HepG2 (cell line): Measurements from ENCODE around the gene IGDCC3. TPM values are rescaled to one million over a fixed set of nuclear protein-coding genes. Genes with fewer than 3 reads are reported as not detected.

Source experiments
- ATAC-seq: fragments of 200-7000 bp; cut with Tn5 transposase; 3 replicates; pipeline ENCODE4 v1.9.1; 2020; ENCODE audit warnings: mild to moderate bottlenecking, moderate library complexity
- BruUV-seq: library from RNA; stranded (reverse); fragments of 400-500 nt; replicated peaks from 2 replicates; lab custom pipeline; 2021; lab: Mats Ljungman, UMichigan
- CTCF ChIA-PET: fragments of 300-600 bp; formaldehyde crosslinking; extraction: SDS; loops from one replicate; lab custom pipeline; 2021; ENCODE audit warnings: low total read pairs, inconsistent platforms, low intra/inter-chr PET ratio; lab: Yijun Ruan, JAX
- POLR2A ChIA-PET: fragments of 350-600 bp; sonication (Branson Sonifier 250); formaldehyde crosslinking; loops from one replicate; lab custom pipeline; 2020; ENCODE audit warnings: antibody characterized with exemption, inconsistent platforms; lab: Yijun Ruan, JAX
- DNase-seq: peaks from one replicate; pipeline ENCODE4 v3.0.0-alpha.2; 2015; ENCODE audit warnings: low spot score
- FAIRE-seq: peaks from 3 replicates; lab custom pipeline; 2011; peaks lifted over from hg19 to GRCh38; lab: Jason Lieb, UNC
- H2AFZ ChIP-seq: one replicate; pipeline ENCODE4 v1.6.1; 2011; ENCODE audit warnings: low read length, inconsistent platforms
- H3K27ac ChIP-seq: fragments of 300-600 bp; 3 replicates; pipeline ENCODE4 v1.8.0; 2011; ENCODE audit warnings: mixed run types, mild to moderate bottlenecking, mixed read lengths, low read length, inconsistent platforms; ENCODE audit not compliant: insufficient read depth; ENCODE audit errors: extremely low read length
- H3K27me3 ChIP-seq, 2 experiments: fragments of 200-600 bp in 1 of 2; 2 replicates in 1 of 2; 3 replicates in 1 of 2; pipeline versions ENCODE4 v1.6.0 to v1.8.0; 2011; ENCODE audit warnings: low read length in 2 of 2, mild to moderate bottlenecking in 2 of 2, moderate library complexity in 2 of 2, inconsistent platforms in 1 of 2; ENCODE audit not compliant: insufficient read depth in 2 of 2, control insufficient read depth in 1 of 2
- H3K36me3 ChIP-seq, 2 experiments: fragments of 200-600 bp in 1 of 2; replicated peaks in 1 of 2; 2 replicates in 1 of 2; 3 replicates in 1 of 2; pipeline versions ENCODE4 v1.5.1 to v1.8.0; 2011; ENCODE audit warnings: low read length in 2 of 2, inconsistent platforms in 1 of 2; ENCODE audit not compliant: insufficient read depth in 2 of 2, control insufficient read depth in 1 of 2
- H3K4me1 ChIP-seq: 2 replicates; pipeline ENCODE4 v1.5.1; 2012; ENCODE audit warnings: low read length, inconsistent platforms; ENCODE audit not compliant: insufficient read depth
- H3K4me2 ChIP-seq: 2 replicates; pipeline ENCODE4 v1.6.0; 2011; ENCODE audit warnings: low read depth, low read length, inconsistent platforms
- H3K4me3 ChIP-seq, 3 experiments: fragments of 200-600 bp in 1 of 3; sonication (generic), shearing (Covaris generic) in 1 of 3; replicated peaks in 1 of 3; 2 replicates each; pipeline ENCODE4 v1.5.1; 2011 to 2016; ENCODE audit warnings: low read length in 3 of 3, inconsistent platforms in 2 of 3, low read depth in 2 of 3, mild to moderate bottlenecking in 2 of 3, control low read depth in 1 of 3, mixed read lengths in 1 of 3; ENCODE audit not compliant: insufficient read depth in 1 of 3
- H3K79me2 ChIP-seq: one replicate; pipeline ENCODE4 v1.6.1; 2011; ENCODE audit warnings: low read length, inconsistent platforms; ENCODE audit not compliant: insufficient read depth
- H3K9ac ChIP-seq: 2 replicates; pipeline ENCODE4 v1.6.0; 2011; ENCODE audit warnings: mild to moderate bottlenecking, low read depth, low read length, inconsistent platforms; ENCODE audit not compliant: insufficient read depth
- H3K9me3 ChIP-seq: 2 replicates; pipeline ENCODE4 v1.5.1; 2012; ENCODE audit warnings: mild to moderate bottlenecking, low read length
- H4K20me1 ChIP-seq: 2 replicates; pipeline ENCODE4 v1.6.0; 2011; ENCODE audit warnings: inconsistent platforms, mild to moderate bottlenecking, low read length, moderate library complexity; ENCODE audit not compliant: insufficient read depth
- CCAR2 ChIP-seq: fragments of 200-400 bp; formaldehyde crosslinking; optimal IDR thresholded peaks from 2 replicates; pipeline ENCODE3; 2018; ENCODE audit warnings: low read depth, mild to moderate bottlenecking, low read length, moderate library complexity
- IKZF5 ChIP-seq: IDR thresholded peaks from 2 replicates; pipeline ENCODE4 v1.6.1; 2018; ENCODE audit warnings: missing genetic modification reagents, mild to moderate bottlenecking, missing compliant biosample characterization
- KLF6 ChIP-seq: IDR thresholded peaks from 2 replicates; pipeline ENCODE4 v1.8.0; 2016; ENCODE audit warnings: missing biosample characterization, missing genetic modification reagents
- MYC ChIP-seq: sonication (generic); formaldehyde crosslinking; IDR thresholded peaks from 2 replicates; pipeline ENCODE4 v1.9.0; 2021; ENCODE audit warnings: missing genetic modification reagents, borderline replicate concordance
- NPAS2 ChIP-seq: sonication (generic); formaldehyde crosslinking; IDR thresholded peaks from 2 replicates; pipeline ENCODE4 v1.8.0; 2022; ENCODE audit warnings: mild to moderate bottlenecking, missing genetic modification reagents, borderline replicate concordance
- YEATS4 ChIP-seq: sonication (generic); formaldehyde crosslinking; IDR thresholded peaks from 2 replicates; pipeline ENCODE4 v1.4.0; 2020; ENCODE audit warnings: missing genetic modification reagents, borderline replicate concordance
- ZBTB42 ChIP-seq: sonication (generic); formaldehyde crosslinking; IDR thresholded peaks from 2 replicates; pipeline ENCODE4 v1.5.0; 2020; ENCODE audit warnings: mild to moderate bottlenecking, missing genetic modification reagents
- ZNF121 ChIP-seq: sonication (generic); formaldehyde crosslinking; IDR thresholded peaks from 2 replicates; pipeline ENCODE4 v1.5.0; 2020; ENCODE audit warnings: mild to moderate bottlenecking, missing genetic modification reagents
- ZNF460 ChIP-seq: sonication (generic); formaldehyde crosslinking; IDR thresholded peaks from 2 replicates; pipeline ENCODE4 v1.5.1; 2020; ENCODE audit warnings: missing genetic modification reagents, mild to moderate bottlenecking, borderline replicate concordance
- ZNF574 ChIP-seq: sonication (generic); formaldehyde crosslinking; IDR thresholded peaks from 2 replicates; pipeline ENCODE4 v1.4.0; 2020; ENCODE audit warnings: missing genetic modification reagents
- WGBS: methylation state at CpG from one replicate; pipeline ENCODE4 v1.1.6; 2017; ENCODE audit warnings: low lambda C conversion rate; 5-methylcytosine and 5-hydroxymethylcytosine counted together
- in situ Hi-C: cut with HindIII; loops from 2 replicates; pipeline ENCODE4 v1.10.0; 2017; ENCODE audit warnings: low pct_unique_long_range_greater_than_20kb; ENCODE audit not compliant: extremely low pct_ligation_motif_present
- intact Hi-C: fragments of 100-400 bp; cut with micrococcal nuclease; formaldehyde crosslinking; loops from one replicate; pipeline ENCODE4 v1.10.0; 2022; ENCODE audit not compliant: unreplicated experiment
- polyA plus RNA-seq, 8 experiments: library from polyadenylated mRNA; depleted of rRNA in 3 of 8; stranded (reverse) in 7 of 8; unstranded in 1 of 8; fragments of >200 nt; fragmentation: Illumina TruSeq in 4 of 8; extraction: Trizol in 4 of 8; gene quantifications; 2 replicates each; pipeline versions ENCODE4 v1.2.1 to v1.2.3, GENCODE V29; 2011 to 2016; ENCODE audit warnings: low read depth in 4 of 8, missing spikeins in 1 of 8, mixed read lengths in 1 of 8; ENCODE audit not compliant: insufficient read depth in 1 of 8
- total RNA-seq, 5 experiments: library from RNA; depleted of rRNA; stranded (reverse); fragments of >200 nt; fragmentation: Illumina TruSeq; extraction: Trizol; gene quantifications; 2 replicates each; pipeline ENCODE4 v1.2.3, GENCODE V29; 2016; ENCODE audit warnings: low read depth in 1 of 5
- TF ChIP-seq, protein P1 (sequence below): sonication (generic); formaldehyde crosslinking; IDR thresholded peaks from 2 replicates; pipeline ENCODE4 v1.5.1; 2020; ENCODE audit warnings: missing genetic modification reagents, mild to moderate bottlenecking, borderline replicate concordance
- TF ChIP-seq, protein P2 (sequence below): sonication (generic); formaldehyde crosslinking; IDR thresholded peaks from 2 replicates; pipeline ENCODE4 v1.5.0; 2020; ENCODE audit warnings: missing genetic modification reagents

IGDCC3 gene
- total and polyA plus RNA-seq, 2 of the 13 experiments (the other 11 are each of a cell fraction or from before 2014, with no cell fraction given): 30.1 to 51.8 TPM

- Histone ChIP-seq H3K27ac (no peak overlapping the region), H3K9ac (no peak overlapping the region), H3K9me3 (no peaks in the 10 kb centered on the region), H3K4me2 (no peak overlapping the region), H3K27me3 (no peaks in the 10 kb centered on the region), H3K79me2 (peaks cover 30% of the 10 kb centered on the region), H3K36me3 (peaks cover 2 to 13% of the 10 kb centered on the region in 2 experiments; a peak in 4 of 5 replicates), H4K20me1 (0 out of 2 replicates have a peak, but pooled peaks cover 5% of the 10 kb centered on the region), H2AFZ (no peak overlapping the region), H3K4me1 (peaks cover 55% of the 10 kb centered on the region), H3K4me3 (no peak overlapping the region)
- FAIRE-seq: no peak
- in situ Hi-C loops: no loop called here
- TF ChIP-seq ZBTB42 (CRISPR knock-in tag): no peak
- TF ChIP-seq NPAS2 (CRISPR knock-in tag): no peak
- no peak for TF ChIP-seq IKZF5 (CRISPR knock-in tag)
- TF ChIP-seq ZNF574 (CRISPR knock-in tag): no peak
- TF ChIP-seq ZNF460 (CRISPR knock-in tag): no peak
- TF ChIP-seq, protein P1, sequence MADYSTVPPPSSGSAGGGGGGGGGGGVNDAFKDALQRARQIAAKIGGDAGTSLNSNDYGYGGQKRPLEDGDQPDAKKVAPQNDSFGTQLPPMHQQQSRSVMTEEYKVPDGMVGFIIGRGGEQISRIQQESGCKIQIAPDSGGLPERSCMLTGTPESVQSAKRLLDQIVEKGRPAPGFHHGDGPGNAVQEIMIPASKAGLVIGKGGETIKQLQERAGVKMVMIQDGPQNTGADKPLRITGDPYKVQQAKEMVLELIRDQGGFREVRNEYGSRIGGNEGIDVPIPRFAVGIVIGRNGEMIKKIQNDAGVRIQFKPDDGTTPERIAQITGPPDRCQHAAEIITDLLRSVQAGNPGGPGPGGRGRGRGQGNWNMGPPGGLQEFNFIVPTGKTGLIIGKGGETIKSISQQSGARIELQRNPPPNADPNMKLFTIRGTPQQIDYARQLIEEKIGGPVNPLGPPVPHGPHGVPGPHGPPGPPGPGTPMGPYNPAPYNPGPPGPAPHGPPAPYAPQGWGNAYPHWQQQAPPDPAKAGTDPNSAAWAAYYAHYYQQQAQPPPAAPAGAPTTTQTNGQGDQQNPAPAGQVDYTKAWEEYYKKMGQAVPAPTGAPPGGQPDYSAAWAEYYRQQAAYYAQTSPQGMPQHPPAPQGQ: no peak
- TF ChIP-seq, protein P2, sequence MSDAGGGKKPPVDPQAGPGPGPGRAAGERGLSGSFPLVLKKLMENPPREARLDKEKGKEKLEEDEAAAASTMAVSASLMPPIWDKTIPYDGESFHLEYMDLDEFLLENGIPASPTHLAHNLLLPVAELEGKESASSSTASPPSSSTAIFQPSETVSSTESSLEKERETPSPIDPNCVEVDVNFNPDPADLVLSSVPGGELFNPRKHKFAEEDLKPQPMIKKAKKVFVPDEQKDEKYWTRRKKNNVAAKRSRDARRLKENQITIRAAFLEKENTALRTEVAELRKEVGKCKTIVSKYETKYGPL (CRISPR knock-in tag): no peak
- no peak for TF ChIP-seq KLF6 (CRISPR knock-in tag)
- no peak for TF ChIP-seq YEATS4 (CRISPR knock-in tag)
- no peak for TF ChIP-seq CCAR2
- no peak for TF ChIP-seq ZNF121 (CRISPR knock-in tag)
- TF ChIP-seq MYC (CRISPR knock-in tag): no peak
- intact Hi-C loops: no loop called here
- WGBS: 97% methylated on average over 10 of the region's 10 CpGs
- DNase-seq: no peak
- no TSS peak for BruUV-seq
- ChIA-PET CTCF (no interaction called here), POLR2A (interaction anchor here (0.6 kb wide), 1 partner anchor 31 kb away, joined by 4 read pairs; no protein-coding TSS in a partner anchor)
- ATAC-seq: no peak
Observed at GRCh38 chr15:65343374-65343981, 34.3 kb downstream of the IGDCC3 start.
